ENCODE results near the gene CD74. TPM values are rescaled to one million over a fixed set of nuclear protein-coding genes. Genes with fewer than 3 reads are reported as not detected.

The CD74 gene
- polyA plus RNA-seq, 1 donor from 2014 or later = not detected

DNA sequence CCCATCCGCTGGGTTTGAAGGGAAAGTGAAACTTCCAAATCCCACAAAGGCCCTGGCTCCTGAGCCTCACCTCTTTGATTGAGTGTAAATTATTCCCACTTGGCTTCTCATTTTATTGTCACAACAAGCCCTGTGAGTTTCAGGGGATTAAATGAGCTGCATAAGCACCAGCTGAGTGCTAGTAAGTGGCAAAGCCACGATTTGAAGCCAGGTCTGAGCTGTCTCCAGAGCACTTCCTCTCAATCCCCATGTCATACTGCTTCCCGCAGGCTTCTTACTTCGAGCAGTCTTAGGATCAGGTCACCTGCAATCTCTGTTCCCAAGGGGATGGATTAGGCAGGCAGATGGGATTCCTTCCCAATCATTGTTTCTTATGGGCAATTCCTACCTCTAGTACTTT is 18.9 kb upstream of the CD74 start:
- Histone ChIP-seq H3K9me2 (ENCODE audit: insufficient read depth, low read length) (no peaks in the 10 kb centered on the region), H4K20me1 (ENCODE audit: insufficient read depth) (no peaks in the 10 kb centered on the region), H3K4me2 (ENCODE audit: low read length) (no peak overlapping the region), H3K79me2 (replicated peaks; ENCODE audit: insufficient read depth, low read length) (no peaks in the 10 kb centered on the region), H3K27me3 (ENCODE audit: insufficient read depth, low read depth, low read length) (no peaks in the 10 kb centered on the region), H3K4me3 (ENCODE audit: low read length) (no peak overlapping the region), H3K36me3 (ENCODE audit: insufficient read depth, low read length) (no peaks in the 10 kb centered on the region), H3K9me3 (ENCODE audit: low read length) (no peaks in the 10 kb centered on the region), H3K27ac (ENCODE audit: low read length) (no peak overlapping the region), H3F3A (ENCODE audit: insufficient read depth, low read length, poor library complexity, severe bottlenecking) (no peaks in the 10 kb centered on the region), H2AFZ (ENCODE audit: low read depth, low read length) (no peak overlapping the region), H3K9ac (ENCODE audit: low read length) (no peak overlapping the region)
- TF ChIP-seq EP300 (conservative IDR thresholded peaks at IDR 0.05; ENCODE audit: poor library complexity, severe bottlenecking) (no peak), POLR2AphosphoS5 (IDR thresholded peaks at IDR 0.05) (peak; percentile 28), MXI1 (conservative IDR thresholded peaks at IDR 0.05; ENCODE audit: poor library complexity, severe bottlenecking) (no peak)
- TF ChIP-seq, protein P1, sequence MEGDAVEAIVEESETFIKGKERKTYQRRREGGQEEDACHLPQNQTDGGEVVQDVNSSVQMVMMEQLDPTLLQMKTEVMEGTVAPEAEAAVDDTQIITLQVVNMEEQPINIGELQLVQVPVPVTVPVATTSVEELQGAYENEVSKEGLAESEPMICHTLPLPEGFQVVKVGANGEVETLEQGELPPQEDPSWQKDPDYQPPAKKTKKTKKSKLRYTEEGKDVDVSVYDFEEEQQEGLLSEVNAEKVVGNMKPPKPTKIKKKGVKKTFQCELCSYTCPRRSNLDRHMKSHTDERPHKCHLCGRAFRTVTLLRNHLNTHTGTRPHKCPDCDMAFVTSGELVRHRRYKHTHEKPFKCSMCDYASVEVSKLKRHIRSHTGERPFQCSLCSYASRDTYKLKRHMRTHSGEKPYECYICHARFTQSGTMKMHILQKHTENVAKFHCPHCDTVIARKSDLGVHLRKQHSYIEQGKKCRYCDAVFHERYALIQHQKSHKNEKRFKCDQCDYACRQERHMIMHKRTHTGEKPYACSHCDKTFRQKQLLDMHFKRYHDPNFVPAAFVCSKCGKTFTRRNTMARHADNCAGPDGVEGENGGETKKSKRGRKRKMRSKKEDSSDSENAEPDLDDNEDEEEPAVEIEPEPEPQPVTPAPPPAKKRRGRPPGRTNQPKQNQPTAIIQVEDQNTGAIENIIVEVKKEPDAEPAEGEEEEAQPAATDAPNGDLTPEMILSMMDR (IDR thresholded peaks at IDR 0.05; ENCODE audit: poor library complexity, severe bottlenecking) = no peak

DNA sequence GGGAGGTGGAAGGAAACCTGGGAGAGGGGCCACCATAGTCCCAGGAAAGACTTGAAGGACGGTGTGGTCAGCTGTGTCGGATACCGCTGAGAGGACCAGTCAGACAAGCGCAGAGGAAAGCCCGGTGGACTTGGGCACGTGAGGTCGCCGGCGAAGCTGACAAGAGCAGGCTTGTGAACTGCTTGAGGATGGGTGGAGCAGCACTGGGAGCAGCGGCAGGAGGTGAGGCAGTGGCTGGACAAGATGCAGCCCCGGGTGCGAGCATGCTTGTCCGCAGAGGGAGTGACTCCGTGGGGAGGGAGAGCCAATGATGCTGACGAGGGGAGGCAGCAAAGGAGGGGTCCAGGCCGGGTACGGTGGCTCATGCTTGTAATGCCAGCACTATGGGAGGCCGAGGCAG is 18.3 kb upstream of the CD74 start:
- no peaks in the 10 kb centered on the region for H3K9me3 ChIP-seq (ENCODE audit: low read length)
- H3K9me2 ChIP-seq (ENCODE audit: insufficient read depth, low read length) = no peaks in the 10 kb centered on the region
- H3K79me2 ChIP-seq (replicated peaks; ENCODE audit: insufficient read depth, low read length) = no peaks in the 10 kb centered on the region
- H3K36me3 ChIP-seq (ENCODE audit: insufficient read depth, low read length) = no peaks in the 10 kb centered on the region
- TF ChIP-seq MXI1 (conservative IDR thresholded peaks at IDR 0.05; ENCODE audit: poor library complexity, severe bottlenecking) = no peak
- H3K4me2 ChIP-seq (ENCODE audit: low read length) = no peak overlapping the region
- no peak overlapping the region for H3K27ac ChIP-seq (ENCODE audit: low read length)
- H3K27me3 ChIP-seq (ENCODE audit: insufficient read depth, low read depth, low read length) = no peaks in the 10 kb centered on the region
- H3K9ac ChIP-seq (ENCODE audit: low read length) = no peak overlapping the region
- no peak overlapping the region for H2AFZ ChIP-seq (ENCODE audit: low read depth, low read length)
- no peak overlapping the region for H3K4me3 ChIP-seq (ENCODE audit: low read length)
- no peaks in the 10 kb centered on the region for H3F3A ChIP-seq (ENCODE audit: insufficient read depth, low read length, poor library complexity, severe bottlenecking)
- H4K20me1 ChIP-seq (ENCODE audit: insufficient read depth) = no peaks in the 10 kb centered on the region

DNA sequence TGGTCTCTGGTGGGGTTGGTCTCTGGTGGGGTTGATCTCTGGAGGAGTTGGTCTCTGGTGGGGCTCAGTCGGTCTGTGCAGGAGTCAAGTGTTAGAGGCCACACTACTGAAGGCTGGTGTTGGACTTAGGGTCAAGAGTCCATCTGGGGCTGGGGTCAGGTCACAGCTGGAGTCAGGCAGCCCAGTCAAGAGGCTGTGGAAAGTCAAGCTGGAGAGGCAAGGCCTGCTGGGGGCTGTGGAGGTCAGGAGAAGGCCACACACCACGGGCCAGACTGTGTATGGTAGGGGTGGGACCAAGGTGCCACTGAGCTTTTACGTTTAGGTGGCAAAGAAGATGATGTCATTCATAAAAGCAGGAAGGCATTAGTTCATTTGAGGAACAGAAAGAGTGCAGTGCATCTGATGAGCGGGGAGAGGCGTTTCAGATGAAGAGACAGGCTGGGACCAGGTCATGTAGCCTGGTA is 16.7 kb upstream of the CD74 start:
- Histone ChIP-seq H4K20me1 (ENCODE audit: insufficient read depth) (no peaks in the 10 kb centered on the region), H3F3A (ENCODE audit: insufficient read depth, low read length, poor library complexity, severe bottlenecking) (no peaks in the 10 kb centered on the region), H3K36me3 (ENCODE audit: insufficient read depth, low read length) (no peaks in the 10 kb centered on the region), H3K27ac (ENCODE audit: low read length) (no peak overlapping the region), H3K4me3 (ENCODE audit: low read length) (no peak overlapping the region), H2AFZ (ENCODE audit: low read depth, low read length) (no peak overlapping the region), H3K9ac (ENCODE audit: low read length) (no peak overlapping the region), H3K79me2 (replicated peaks; ENCODE audit: insufficient read depth, low read length) (no peaks in the 10 kb centered on the region), H3K9me2 (ENCODE audit: insufficient read depth, low read length) (no peaks in the 10 kb centered on the region), H3K4me2 (ENCODE audit: low read length) (no peak overlapping the region), H3K27me3 (ENCODE audit: insufficient read depth, low read depth, low read length) (no peaks in the 10 kb centered on the region), H3K9me3 (ENCODE audit: low read length) (no peaks in the 10 kb centered on the region)
- TF ChIP-seq EP300 (conservative IDR thresholded peaks at IDR 0.05; ENCODE audit: poor library complexity, severe bottlenecking) = no peak
- TF ChIP-seq EZH2 (IDR thresholded peaks at IDR 0.05; ENCODE audit: borderline replicate concordance, insufficient read depth, low read length, poor library complexity, severe bottlenecking) = no peak
- no peak for TF ChIP-seq SMC3 (conservative IDR thresholded peaks at IDR 0.05; ENCODE audit: poor library complexity)
- TF ChIP-seq, protein P1 (IDR thresholded peaks at IDR 0.05; ENCODE audit: poor library complexity, severe bottlenecking) = no peak
- no peak for TF ChIP-seq MXI1 (conservative IDR thresholded peaks at IDR 0.05; ENCODE audit: poor library complexity, severe bottlenecking)
- no peak for TF ChIP-seq TAF1 (IDR thresholded peaks at IDR 0.05; ENCODE audit: low read depth)
- TF ChIP-seq, protein P2, sequence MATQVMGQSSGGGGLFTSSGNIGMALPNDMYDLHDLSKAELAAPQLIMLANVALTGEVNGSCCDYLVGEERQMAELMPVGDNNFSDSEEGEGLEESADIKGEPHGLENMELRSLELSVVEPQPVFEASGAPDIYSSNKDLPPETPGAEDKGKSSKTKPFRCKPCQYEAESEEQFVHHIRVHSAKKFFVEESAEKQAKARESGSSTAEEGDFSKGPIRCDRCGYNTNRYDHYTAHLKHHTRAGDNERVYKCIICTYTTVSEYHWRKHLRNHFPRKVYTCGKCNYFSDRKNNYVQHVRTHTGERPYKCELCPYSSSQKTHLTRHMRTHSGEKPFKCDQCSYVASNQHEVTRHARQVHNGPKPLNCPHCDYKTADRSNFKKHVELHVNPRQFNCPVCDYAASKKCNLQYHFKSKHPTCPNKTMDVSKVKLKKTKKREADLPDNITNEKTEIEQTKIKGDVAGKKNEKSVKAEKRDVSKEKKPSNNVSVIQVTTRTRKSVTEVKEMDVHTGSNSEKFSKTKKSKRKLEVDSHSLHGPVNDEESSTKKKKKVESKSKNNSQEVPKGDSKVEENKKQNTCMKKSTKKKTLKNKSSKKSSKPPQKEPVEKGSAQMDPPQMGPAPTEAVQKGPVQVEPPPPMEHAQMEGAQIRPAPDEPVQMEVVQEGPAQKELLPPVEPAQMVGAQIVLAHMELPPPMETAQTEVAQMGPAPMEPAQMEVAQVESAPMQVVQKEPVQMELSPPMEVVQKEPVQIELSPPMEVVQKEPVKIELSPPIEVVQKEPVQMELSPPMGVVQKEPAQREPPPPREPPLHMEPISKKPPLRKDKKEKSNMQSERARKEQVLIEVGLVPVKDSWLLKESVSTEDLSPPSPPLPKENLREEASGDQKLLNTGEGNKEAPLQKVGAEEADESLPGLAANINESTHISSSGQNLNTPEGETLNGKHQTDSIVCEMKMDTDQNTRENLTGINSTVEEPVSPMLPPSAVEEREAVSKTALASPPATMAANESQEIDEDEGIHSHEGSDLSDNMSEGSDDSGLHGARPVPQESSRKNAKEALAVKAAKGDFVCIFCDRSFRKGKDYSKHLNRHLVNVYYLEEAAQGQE (IDR thresholded peaks at IDR 0.05; ENCODE audit: borderline replicate concordance) = no peak
- TF ChIP-seq POLR2AphosphoS5 (IDR thresholded peaks at IDR 0.05) = no peak
- no peak for TF ChIP-seq RAD21 (conservative IDR thresholded peaks at IDR 0.05)

All from neural cell (in vitro differentiated cells).